ENCODE results near the gene HTR4.

The HTR4 gene

GRCh38 chr5:148663509-148663908 is 9.2 kb upstream of the HTR4 start:
- no peak for DNase-seq

- DNase-seq, result no peak
These were observed 6.0 kb upstream of the HTR4 start for GRCh38 chr5:148660346-148660660.

DNA sequence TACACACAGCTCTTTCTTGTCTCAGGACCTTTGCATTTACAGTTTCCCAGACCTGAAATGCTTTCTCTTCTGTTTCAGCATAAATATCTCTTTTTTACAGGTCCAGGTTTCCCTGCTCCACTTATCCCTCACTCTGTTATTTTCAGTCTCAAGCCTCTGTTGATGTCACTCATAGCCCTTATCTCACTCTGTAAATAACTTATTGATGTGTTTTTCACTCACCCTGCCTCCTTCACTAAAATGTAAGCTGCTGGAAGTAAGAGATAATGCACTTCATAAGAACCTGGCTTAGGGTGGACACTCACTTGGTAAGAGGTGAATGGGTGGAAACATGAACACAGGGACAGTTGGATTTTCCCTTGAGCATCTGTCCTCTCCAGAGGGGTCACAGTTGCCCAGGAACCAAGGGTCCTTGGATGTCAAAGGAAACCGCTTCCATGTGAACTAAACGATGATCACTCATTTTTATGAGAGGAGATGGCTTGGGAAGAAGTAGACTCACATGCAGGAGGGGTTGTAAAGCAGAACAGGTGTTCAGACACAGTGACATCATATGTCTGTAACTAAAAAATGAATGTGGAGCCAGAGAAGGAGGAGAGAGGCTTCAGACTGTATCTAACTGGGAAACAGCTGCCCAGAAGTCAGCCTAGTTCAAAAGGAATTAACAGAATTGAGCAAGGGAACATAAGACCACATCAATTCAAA is 5.5 kb upstream of the HTR4 start:
- no peak for DNase-seq

DNA sequence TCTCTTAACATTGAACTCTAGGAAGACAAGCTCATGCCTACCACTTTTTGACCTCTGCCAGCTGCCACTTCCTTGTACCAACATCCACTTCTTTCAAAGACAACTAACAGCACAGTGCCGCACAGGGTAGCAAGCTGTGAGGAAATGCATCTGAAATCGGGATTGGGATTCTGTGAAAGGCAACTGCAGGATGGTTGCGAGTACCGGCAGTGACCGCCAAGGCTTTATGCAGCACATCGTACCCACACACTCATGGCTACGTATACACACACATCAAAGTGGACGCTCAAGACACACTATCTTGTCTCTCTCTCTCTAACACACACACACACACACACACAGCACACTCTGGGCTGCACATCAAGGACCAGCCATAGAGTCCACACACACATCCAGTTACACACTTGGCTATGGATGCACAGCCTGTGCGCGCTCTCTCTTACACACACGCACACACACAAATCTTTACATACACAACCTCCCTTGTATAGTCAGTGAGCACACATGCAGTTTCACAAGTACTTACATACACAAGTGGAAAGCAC is 964 bp downstream of the HTR4 start:
- no peak for DNase-seq

DNA sequence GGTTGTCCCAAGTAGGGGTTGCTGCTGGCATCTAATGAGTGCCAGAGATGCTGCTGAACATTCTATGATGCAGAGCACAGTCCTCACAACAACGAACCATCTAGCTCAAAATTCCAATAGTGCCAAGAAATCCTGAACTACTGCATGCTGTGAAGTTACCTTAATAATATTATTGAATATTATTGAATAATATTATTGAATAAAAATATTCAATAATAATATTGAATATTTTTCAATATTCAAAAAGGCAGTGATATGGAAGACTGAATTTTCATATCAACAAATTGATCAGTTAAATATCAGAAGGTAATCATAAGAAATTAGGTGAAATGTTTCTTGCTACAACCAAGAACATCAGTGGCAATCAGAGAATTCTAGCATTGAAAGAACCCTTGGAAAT is 2.8 kb downstream of the HTR4 start:
- no peak for DNase-seq

DNA sequence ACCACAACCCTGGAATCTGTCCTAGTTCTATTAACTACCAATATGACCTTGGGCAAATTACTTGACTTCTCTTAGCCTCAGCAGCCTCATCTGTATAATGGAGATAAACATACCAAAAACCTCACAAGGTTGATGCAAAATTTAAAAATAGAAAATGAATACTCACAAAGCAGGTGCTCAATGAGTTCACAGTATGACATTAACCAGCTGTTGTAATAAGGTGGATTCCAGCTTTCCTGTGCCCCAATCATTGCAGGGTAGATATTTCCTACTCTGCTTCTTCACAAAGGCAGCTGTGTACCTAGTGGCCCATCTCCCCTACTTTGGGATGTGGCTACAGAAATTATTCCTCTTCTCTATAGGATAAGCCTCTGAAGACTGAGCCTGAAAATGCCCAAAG is 8.8 kb downstream of the HTR4 start:
- no peak for DNase-seq

DNA sequence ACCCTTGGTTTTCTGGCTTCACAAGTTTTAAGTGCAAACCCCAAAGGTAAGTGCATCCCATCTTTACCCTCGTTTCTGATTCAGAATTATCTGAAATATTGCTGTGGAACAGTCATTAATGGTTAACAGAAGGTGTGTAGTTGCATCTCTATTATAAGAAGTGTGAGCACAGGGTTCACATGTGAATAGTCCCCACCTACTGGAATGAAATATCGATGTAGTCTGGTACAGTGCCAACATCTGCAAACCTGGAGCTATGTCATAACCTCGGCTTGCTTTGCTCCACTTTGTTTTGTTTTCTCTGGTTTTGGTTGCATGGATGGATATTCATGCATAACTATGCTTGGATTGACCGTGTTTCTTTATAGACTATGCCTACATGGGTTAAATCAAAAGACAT is 12.6 kb downstream of the HTR4 start:
- no peak for DNase-seq

GRCh38 chr5:148640471-148640870 is 13.9 kb downstream of the HTR4 start:
- DNase-seq, result no peak

GRCh38 chr5:148639081-148639480 is 15.2 kb downstream of the HTR4 start:
- DNase-seq, result no peak

- no peak for DNase-seq
These were observed 18.0 kb downstream of the HTR4 start for GRCh38 chr5:148636353-148636752.

GRCh38 chr5:148635321-148636083 is 18.8 kb downstream of the HTR4 start:
- DNase-seq, result no peak

DNA sequence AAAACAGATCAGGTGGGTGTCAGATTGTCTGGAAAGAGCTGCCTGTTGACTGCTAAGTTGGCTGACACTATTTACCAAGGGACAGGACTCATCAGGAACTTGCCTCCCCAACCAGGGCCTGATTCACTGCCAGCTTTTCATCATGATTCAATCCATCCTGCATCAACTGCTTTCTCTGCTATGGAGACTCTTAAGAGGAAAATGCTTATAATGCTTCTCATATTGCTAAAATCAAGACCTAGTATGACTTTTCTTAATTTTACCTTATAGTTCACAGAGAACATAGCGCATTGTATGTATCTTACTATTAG is 21.3 kb downstream of the HTR4 start:
- DNase-seq, result no peak

DNA sequence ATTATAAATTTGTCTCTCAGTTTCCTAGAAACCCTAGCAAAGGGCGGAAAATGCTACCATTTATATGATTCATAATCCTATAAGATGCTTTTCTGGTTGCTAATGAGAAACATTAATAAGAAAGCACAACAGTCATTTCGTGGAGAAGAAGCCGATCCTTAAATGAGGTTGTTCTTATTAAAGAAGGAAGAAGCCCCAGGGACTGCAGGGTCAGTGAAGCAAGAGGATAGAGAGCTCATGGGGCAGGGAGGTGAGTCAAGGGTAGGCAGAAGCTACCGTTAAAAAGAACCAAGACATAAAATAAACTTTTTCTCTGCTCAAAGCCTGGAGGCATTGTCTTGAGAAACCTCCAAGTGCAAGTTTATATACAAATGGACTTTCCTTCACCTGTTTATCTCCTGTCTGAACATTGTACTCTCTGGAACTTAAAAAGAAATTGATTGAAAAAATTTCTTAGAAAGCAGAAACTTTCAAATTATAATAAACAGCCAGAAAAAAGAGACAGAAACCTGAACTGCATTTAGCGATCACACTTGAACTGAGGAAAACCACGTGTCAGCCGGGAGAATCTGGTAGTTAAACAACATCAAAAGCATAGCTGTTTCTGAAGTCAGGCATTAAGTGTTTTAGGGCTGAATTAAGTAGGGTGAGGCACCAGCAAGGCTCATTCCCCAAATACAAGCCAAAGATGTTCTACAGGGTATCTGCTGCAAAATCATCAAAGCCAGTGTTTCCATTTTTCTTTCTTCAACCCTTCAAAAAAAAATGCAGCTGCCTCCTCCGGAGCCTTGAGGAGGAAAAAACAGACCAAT is 21.9 kb downstream of the HTR4 start:
- DNase-seq, result no peak

- DNase-seq, result no peak
These were observed 27.3 kb downstream of the HTR4 start for GRCh38 chr5:148626986-148627385.

GRCh38 chr5:148626081-148626613 is 28.2 kb downstream of the HTR4 start:
- no peak for DNase-seq

- DNase-seq, result no peak
These were observed 29.1 kb downstream of the HTR4 start for GRCh38 chr5:148625250-148625649.

- DNase-seq, result no peak
These were observed 30.6 kb downstream of the HTR4 start for GRCh38 chr5:148623741-148624140.

DNA sequence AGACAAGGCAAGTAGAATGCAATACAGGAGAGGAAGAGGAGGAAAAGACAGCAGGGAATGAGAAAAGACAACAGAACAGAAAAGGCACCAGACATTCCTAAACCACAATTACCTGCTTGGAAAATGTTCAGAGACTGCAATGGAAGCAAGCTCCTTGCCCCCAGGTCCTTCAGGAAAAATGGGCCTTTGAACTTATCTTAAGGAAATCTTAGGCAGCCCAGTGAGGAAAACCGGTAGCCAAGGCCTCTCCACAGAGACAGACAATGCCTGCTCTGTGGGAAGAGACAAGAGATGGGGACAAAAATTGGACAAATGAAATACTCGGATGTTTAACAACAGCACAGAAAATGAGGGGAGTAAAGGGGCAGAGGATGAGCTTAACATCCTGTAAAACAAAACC is 31.2 kb downstream of the HTR4 start:
- no peak for DNase-seq

DNA sequence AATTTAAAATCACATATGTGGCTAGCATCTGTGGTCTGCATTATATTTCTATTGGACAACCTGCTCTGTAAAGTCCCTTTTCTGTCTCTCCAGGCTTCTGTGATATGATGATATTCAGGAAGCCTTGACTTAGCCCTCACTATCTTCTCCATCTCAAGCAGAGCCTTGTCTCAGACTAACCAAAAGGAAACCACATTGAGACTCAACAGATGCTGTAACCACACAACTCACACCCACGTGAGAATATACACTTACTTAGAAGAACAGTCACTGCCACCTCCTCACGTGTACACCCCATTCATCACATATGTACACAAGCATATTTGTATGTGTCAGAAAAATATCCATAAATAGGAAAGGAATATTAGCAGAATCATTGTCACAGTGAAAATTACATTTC is 33.6 kb downstream of the HTR4 start:
- no peak for DNase-seq

DNA sequence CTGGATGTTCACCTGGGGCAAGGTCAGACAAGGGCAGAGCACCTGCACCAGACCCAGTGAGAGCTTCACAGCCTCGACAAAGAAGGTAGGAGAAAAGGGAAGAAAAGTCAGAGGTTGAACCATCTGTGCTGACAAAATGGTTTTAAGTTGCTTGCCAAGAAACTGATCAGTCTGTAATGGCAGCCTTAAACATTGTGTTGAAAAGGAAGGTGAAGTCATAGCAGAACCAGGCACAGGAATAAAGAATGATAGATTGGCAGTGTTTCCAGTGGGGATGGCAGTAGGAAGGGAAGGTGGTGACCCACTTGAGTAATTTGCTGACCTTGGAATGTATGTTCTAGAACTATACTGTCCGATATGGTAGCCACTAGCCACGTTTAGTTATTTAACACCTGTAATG is 34.2 kb downstream of the HTR4 start:
- DNase-seq, result no peak

DNA sequence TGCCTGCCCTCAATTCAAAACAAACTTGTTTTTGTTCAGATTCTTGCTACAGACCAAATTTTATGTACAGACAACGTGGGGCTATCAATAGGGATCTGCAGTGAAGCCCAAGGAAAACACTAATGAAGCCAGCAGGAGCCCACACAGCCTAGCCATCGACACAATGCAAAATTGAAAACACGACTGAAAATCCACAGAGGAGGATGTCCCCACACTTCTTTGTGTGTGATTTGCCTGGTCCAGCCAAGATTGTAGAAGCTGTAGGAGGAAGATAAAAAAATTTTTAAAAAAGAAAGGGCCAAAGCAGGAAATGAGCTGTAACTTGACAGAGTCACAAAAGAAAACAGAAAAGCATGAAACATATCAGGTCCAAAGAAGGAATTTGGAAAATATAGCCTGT is 34.8 kb downstream of the HTR4 start:
- no peak for DNase-seq

GRCh38 chr5:148615644-148616275 is 38.6 kb downstream of the HTR4 start:
- DNase-seq, result no peak

DNA sequence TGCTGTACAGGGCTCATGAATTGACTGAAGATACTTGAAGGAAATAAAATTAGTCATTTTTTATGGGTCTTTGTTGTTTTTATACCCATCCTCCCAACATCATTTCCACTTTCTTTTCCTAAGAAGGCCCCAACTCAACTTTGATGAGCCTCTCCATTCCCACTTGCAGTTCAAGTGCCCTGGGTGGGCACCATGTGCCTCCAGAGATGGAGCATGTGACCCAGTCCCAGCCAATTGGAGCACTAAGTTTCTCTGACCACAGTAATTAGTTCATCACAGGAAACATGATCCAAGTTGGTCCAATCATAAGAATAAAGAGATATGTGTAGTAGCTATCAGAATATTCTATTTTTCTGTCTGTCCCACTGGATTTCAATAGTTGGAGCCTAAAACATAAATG is 46.9 kb downstream of the HTR4 start:
- DNase-seq, result no peak
